ENCODE data around the gene PTGES3.

DNA sequence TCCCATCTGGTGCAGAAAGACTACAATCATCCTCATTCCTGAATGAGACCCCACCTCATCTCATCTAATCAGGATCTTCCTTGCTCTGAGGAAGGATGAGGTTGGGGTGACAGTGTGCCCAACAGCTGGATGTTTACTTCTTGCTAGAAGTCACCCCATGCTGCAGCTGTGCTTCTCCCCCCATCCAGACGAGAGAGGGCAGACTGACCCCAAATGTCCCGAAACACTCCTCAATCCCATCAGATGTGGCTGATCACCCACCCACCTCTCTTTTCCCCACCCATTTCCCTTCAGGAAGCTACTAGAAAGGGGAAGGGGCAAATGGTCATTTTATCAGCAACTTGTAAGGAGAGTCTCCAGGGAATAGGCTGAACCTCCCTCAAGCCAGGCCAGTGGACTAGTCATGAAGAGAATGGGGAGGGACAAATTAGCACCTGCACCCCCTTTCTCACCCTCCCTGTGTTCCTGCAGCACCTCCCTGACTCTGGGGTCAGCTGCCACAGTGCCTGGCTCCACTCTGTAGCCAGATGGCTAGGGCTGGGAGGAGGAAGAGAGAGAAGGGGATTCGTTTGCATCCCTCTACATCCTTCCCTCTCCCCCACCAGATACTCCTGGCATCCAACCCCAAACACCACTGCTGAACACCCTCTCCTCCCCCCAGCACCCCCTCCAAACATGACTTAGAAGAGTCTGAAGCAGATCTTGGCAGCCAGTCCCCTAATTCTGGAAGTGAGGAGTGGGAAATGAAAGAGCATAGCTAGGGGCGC is 55.2 kb downstream of the PTGES3 start:
- TF ChIP-seq TEAD4 (CRISPR knock-in tag; IDR thresholded peaks at IDR 0.05) (no peak), CREB1 (CRISPR knock-in tag; IDR thresholded peaks at IDR 0.05) (no peak)
- TF ChIP-seq, protein P1, sequence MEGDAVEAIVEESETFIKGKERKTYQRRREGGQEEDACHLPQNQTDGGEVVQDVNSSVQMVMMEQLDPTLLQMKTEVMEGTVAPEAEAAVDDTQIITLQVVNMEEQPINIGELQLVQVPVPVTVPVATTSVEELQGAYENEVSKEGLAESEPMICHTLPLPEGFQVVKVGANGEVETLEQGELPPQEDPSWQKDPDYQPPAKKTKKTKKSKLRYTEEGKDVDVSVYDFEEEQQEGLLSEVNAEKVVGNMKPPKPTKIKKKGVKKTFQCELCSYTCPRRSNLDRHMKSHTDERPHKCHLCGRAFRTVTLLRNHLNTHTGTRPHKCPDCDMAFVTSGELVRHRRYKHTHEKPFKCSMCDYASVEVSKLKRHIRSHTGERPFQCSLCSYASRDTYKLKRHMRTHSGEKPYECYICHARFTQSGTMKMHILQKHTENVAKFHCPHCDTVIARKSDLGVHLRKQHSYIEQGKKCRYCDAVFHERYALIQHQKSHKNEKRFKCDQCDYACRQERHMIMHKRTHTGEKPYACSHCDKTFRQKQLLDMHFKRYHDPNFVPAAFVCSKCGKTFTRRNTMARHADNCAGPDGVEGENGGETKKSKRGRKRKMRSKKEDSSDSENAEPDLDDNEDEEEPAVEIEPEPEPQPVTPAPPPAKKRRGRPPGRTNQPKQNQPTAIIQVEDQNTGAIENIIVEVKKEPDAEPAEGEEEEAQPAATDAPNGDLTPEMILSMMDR (IDR thresholded peaks at IDR 0.05), result no peak
- TF ChIP-seq, protein P2, sequence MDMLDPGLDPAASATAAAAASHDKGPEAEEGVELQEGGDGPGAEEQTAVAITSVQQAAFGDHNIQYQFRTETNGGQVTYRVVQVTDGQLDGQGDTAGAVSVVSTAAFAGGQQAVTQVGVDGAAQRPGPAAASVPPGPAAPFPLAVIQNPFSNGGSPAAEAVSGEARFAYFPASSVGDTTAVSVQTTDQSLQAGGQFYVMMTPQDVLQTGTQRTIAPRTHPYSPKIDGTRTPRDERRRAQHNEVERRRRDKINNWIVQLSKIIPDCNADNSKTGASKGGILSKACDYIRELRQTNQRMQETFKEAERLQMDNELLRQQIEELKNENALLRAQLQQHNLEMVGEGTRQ (CRISPR knock-in tag; IDR thresholded peaks at IDR 0.05), result no peak
